Keratinocyte (primary cell): ENCODE data around the gene HNF4A. TPM values are rescaled to one million over a fixed set of nuclear protein-coding genes. Genes with fewer than 3 reads are reported as not detected.

Source experiments
- DNase-seq: peaks from one replicate; pipeline ENCODE4 v3.0.0-alpha.2; 2011; ENCODE audit warnings: low read depth, missing footprints, low spot score
- FAIRE-seq: peaks from 2 replicates; lab custom pipeline; 2011; peaks lifted over from hg19 to GRCh38; lab: Jason Lieb, UNC
- H2AFZ ChIP-seq: 2 replicates; pipeline ENCODE4 v1.6.0; 2012; ENCODE audit warnings: low read length, control low read depth, inconsistent platforms; ENCODE audit not compliant: control insufficient read depth
- H3K27ac ChIP-seq: 2 replicates; pipeline ENCODE4 v1.5.1; 2011; ENCODE audit warnings: low read length; ENCODE audit not compliant: control insufficient read depth, insufficient read depth
- H3K27me3 ChIP-seq: 3 replicates; pipeline ENCODE4 v1.6.0; 2011; ENCODE audit warnings: low read length; ENCODE audit not compliant: control insufficient read depth, insufficient read depth; ENCODE audit errors: extremely low read depth
- H3K36me3 ChIP-seq, 2 experiments: 2 replicates in 1 of 2; 3 replicates in 1 of 2; pipeline ENCODE4 v1.5.1; 2011; ENCODE audit warnings: low read length in 2 of 2, mild to moderate bottlenecking in 1 of 2; ENCODE audit not compliant: control insufficient read depth in 2 of 2, insufficient read depth in 2 of 2; ENCODE audit errors: extremely low read depth in 1 of 2
- H3K4me1 ChIP-seq: 3 replicates; pipeline ENCODE4 v1.5.1; 2011; ENCODE audit warnings: low read length; ENCODE audit not compliant: control insufficient read depth, insufficient read depth; ENCODE audit errors: extremely low read depth
- H3K4me2 ChIP-seq: 3 replicates; pipeline ENCODE4 v1.6.0; 2011; ENCODE audit warnings: low read depth, low read length; ENCODE audit not compliant: control insufficient read depth, insufficient read depth; ENCODE audit errors: extremely low read depth
- H3K4me3 ChIP-seq, 3 experiments: fragments of 200-600 bp in 1 of 3; sonication (generic) in 1 of 3; 2 replicates in 2 of 3; 3 replicates in 1 of 3; pipeline ENCODE4 v1.5.1; 2011 to 2016; ENCODE audit warnings: low read length in 3 of 3, mild to moderate bottlenecking in 3 of 3, control low read depth in 2 of 3, inconsistent platforms in 1 of 3, low read depth in 1 of 3, mixed read lengths in 1 of 3, mixed run types in 1 of 3, moderate library complexity in 1 of 3; ENCODE audit not compliant: control insufficient read depth in 2 of 3, insufficient read depth in 2 of 3; ENCODE audit errors: extremely low read depth in 1 of 3
- H3K79me2 ChIP-seq: 2 replicates; pipeline ENCODE4 v1.6.0; 2012; ENCODE audit warnings: low read length; ENCODE audit not compliant: control insufficient read depth, insufficient read depth
- H3K9ac ChIP-seq: 3 replicates; pipeline ENCODE4 v1.6.0; 2011; ENCODE audit warnings: low read length; ENCODE audit not compliant: control insufficient read depth, insufficient read depth; ENCODE audit errors: extremely low read depth
- H3K9me1 ChIP-seq: 3 replicates; pipeline ENCODE4 v1.6.0; 2011; ENCODE audit warnings: low read length; ENCODE audit not compliant: control insufficient read depth, insufficient read depth; ENCODE audit errors: extremely low read depth
- H3K9me3 ChIP-seq: 2 replicates; pipeline ENCODE4 v1.5.1; 2012; ENCODE audit warnings: low read depth, low read length; ENCODE audit not compliant: control insufficient read depth
- H4K20me1 ChIP-seq: 3 replicates; pipeline ENCODE4 v1.6.0; 2011; ENCODE audit warnings: low read length; ENCODE audit not compliant: control insufficient read depth, insufficient read depth; ENCODE audit errors: extremely low read depth
- CTCF ChIP-seq, 3 experiments: IDR thresholded peaks in 1 of 3; conservative IDR thresholded peaks in 1 of 3; optimal IDR thresholded peaks in 1 of 3; 2 replicates in 2 of 3; 3 replicates in 1 of 3; pipeline versions ENCODE3 to v1.5.1; 2011; ENCODE audit warnings: low read length in 3 of 3, mild to moderate bottlenecking in 3 of 3, moderate library complexity in 2 of 3, control low read depth in 1 of 3, inconsistent platforms in 1 of 3; ENCODE audit not compliant: insufficient read depth in 2 of 3; ENCODE audit errors: extremely low read depth in 1 of 3
- EZH2 ChIP-seq: IDR thresholded peaks from one replicate; pipeline ENCODE4 v1.6.1; 2012; ENCODE audit warnings: inconsistent platforms, mild to moderate bottlenecking, low read length, moderate library complexity
- dilution Hi-C: fragments of 300-500 bp; cut with MboI; formaldehyde crosslinking; loops from one replicate; pipeline ENCODE4 v1.7.0; 2020; ENCODE audit warnings: low sequenced_read_pairs; ENCODE audit not compliant: extremely low pct_ligation_motif_present
- polyA plus RNA-seq, 5 experiments: library from polyadenylated mRNA; depleted of rRNA in 3 of 5; stranded (reverse) in 3 of 5; stranded (forward) in 1 of 5; unstranded in 1 of 5; fragments of >200 nt; gene quantifications; 1 replicate in 1 of 5; 2 replicates in 3 of 5; 3 replicates in 1 of 5; pipeline versions ENCODE4 v1.2.1 to v1.2.3, GENCODE V29; 2011 to 2012; ENCODE audit warnings: missing spikeins in 2 of 5, low read depth in 1 of 5, low replicate concordance in 1 of 5

Gene HNF4A
- polyA plus RNA-seq, 1 donor (not counting 4 experiments of a cell fraction or from before 2014, with no cell fraction given) = not detected

- H3K9ac ChIP-seq = no peak overlapping the region
- FAIRE-seq (no peak), DNase-seq (no peak)
- H3K4me3 ChIP-seq = no peak overlapping the region
- no peaks in the 10 kb centered on the region for H3K9me1 ChIP-seq
- no peak overlapping the region for H2AFZ ChIP-seq
- no peak overlapping the region for H3K27ac ChIP-seq
- H3K36me3 ChIP-seq = no peaks in the 10 kb centered on the region
- dilution Hi-C loops = no loop called here
- H3K9me3 ChIP-seq = no peaks in the 10 kb centered on the region
- no peak for TF ChIP-seq CTCF (optimal IDR thresholded peaks at IDR 0.05 in 1 of 3, IDR thresholded peaks at IDR 0.05 in 1 of 3, conservative IDR thresholded peaks at IDR 0.05 in 1 of 3; ENCODE audit: extremely low read depth in 1 of 3, insufficient read depth in 2 of 3, low read length in 3 of 3)
- no peak for TF ChIP-seq EZH2
- H3K4me2 ChIP-seq = no peak overlapping the region
- no peaks in the 10 kb centered on the region for H3K79me2 ChIP-seq
- no peaks in the 10 kb centered on the region for H3K4me1 ChIP-seq
- no peaks in the 10 kb centered on the region for H4K20me1 ChIP-seq
- H3K27me3 ChIP-seq = no peaks in the 10 kb centered on the region
Observed at GRCh38 chr20:44450281-44450889, 94.9 kb downstream of the HNF4A start.

- Histone ChIP-seq H4K20me1 (no peaks in the 10 kb centered on the region), H3K79me2 (no peaks in the 10 kb centered on the region), H3K4me3 (no peak overlapping the region), H3K4me2 (no peak overlapping the region), H3K9ac (no peak overlapping the region), H3K4me1 (no peaks in the 10 kb centered on the region), H2AFZ (no peak overlapping the region), H3K36me3 (no peaks in the 10 kb centered on the region), H3K27me3 (no peaks in the 10 kb centered on the region), H3K9me1 (no peaks in the 10 kb centered on the region), H3K9me3 (no peaks in the 10 kb centered on the region), H3K27ac (no peak overlapping the region)
- no peak for FAIRE-seq
- TF ChIP-seq CTCF (optimal IDR thresholded peaks at IDR 0.05 in 1 of 3, IDR thresholded peaks at IDR 0.05 in 1 of 3, conservative IDR thresholded peaks at IDR 0.05 in 1 of 3; ENCODE audit: extremely low read depth in 1 of 3, insufficient read depth in 2 of 3, low read length in 3 of 3) = no peak
- no peak for TF ChIP-seq EZH2
- no peak for DNase-seq
- dilution Hi-C loops = no loop called here
Observed at GRCh38 chr20:44450903-44451450, 95.5 kb downstream of the HNF4A start.
